Astrocyte of the spinal cord (primary cell): Measurements from ENCODE around the gene NEDD4.
"Not testable (repeated sequence)": the region's sequence is repeated elsewhere in the genome, so short reads cannot be mapped to it uniquely, and the experiment has no call there.

Experiments
- DNase-seq: peaks from one replicate; pipeline ENCODE4 v3.0.0; 2011; ENCODE audit warnings: low read depth, low spot score
- H3K4me3 ChIP-seq: 2 replicates; pipeline ENCODE4 v1.5.1; 2011; ENCODE audit warnings: low read depth, mild to moderate bottlenecking, low read length, moderate library complexity
- in situ Hi-C: cut with HindIII; loops from 2 replicates; pipeline ENCODE4 v1.10.0; 2017; ENCODE audit warnings: low sequenced_read_pairs
- TF ChIP-seq, protein P1 (sequence below): IDR thresholded peaks from 2 replicates; pipeline ENCODE4 v1.5.1; 2012; ENCODE audit warnings: low read depth, mild to moderate bottlenecking, low read length, inconsistent platforms

NEDD4 gene

DNA sequence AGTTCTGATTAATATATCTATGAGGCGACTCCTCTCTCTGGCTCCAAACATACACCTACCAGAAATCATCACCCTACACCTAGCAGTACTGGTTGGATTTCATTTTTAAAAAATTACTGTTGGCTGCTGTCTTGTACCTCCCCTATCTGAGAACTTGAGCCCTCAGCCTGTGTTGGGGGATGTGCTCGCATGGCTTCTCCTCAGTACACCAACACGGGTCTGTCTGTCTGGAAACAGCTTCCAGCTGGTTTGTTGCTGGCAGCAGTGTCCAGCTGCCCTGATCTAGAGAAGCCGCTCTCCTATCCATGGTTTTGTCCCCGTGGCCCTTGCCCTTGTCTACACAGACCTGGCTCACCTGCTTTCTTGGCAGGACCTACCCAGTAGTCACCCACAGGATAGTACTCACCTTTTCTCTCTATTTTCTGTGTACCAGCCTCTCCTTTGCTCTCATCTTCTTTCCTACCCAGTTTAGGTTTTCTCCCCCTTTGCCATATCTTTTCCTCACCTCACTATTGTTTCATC, 43.2 kb upstream of the NEDD4 start:
- in situ Hi-C loops = no loop called here
- H3K4me3 ChIP-seq = no peak overlapping the region
- TF ChIP-seq, protein P1, sequence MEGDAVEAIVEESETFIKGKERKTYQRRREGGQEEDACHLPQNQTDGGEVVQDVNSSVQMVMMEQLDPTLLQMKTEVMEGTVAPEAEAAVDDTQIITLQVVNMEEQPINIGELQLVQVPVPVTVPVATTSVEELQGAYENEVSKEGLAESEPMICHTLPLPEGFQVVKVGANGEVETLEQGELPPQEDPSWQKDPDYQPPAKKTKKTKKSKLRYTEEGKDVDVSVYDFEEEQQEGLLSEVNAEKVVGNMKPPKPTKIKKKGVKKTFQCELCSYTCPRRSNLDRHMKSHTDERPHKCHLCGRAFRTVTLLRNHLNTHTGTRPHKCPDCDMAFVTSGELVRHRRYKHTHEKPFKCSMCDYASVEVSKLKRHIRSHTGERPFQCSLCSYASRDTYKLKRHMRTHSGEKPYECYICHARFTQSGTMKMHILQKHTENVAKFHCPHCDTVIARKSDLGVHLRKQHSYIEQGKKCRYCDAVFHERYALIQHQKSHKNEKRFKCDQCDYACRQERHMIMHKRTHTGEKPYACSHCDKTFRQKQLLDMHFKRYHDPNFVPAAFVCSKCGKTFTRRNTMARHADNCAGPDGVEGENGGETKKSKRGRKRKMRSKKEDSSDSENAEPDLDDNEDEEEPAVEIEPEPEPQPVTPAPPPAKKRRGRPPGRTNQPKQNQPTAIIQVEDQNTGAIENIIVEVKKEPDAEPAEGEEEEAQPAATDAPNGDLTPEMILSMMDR = no peak
- DNase-seq = no peak

DNA sequence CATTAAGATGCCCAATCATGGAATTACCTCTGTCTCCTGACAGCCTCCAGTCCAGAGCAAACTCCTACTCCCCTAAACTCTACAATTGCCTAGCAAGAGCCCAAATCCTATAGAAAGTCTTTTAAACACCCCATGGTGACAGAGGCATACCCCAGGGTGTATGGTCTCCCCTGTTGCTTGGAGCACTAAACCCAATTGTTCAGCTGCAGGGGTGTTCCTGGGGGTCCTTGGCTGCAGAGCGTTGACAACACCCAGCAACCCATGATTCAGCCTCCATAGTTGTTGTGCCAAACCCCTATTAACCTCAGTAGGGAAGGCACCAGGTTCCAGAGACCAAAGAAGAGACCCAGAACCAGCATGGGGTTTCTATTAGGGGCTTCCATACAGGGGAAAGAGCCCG, 41.8 kb upstream of the NEDD4 start:
- H3K4me3 ChIP-seq = no peak overlapping the region
- in situ Hi-C loops = no loop called here
- no peak for DNase-seq
- TF ChIP-seq, protein P1 = no peak

DNA sequence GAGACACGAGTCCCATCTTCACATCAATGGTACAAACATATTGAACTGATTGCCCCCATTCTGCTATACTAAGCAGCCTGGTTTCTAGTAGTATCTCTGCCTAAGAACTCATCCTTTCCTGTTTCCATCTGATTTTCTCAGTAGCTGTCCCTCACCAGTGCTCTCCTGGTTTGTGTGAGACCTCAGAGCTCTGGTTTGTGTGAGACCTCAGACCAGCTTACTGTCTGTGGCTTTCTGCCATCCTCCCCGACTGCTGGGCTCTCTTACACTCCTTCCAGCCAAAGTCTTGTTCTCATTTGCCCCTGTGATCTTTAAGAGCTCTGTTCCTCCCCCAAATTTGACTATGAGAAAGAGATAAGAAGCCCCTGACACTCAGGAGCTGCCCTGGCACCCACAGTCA, 41.1 kb upstream of the NEDD4 start:
- no peak overlapping the region for H3K4me3 ChIP-seq
- DNase-seq = no peak
- TF ChIP-seq, protein P1 = no peak
- in situ Hi-C loops = no loop called here

DNA sequence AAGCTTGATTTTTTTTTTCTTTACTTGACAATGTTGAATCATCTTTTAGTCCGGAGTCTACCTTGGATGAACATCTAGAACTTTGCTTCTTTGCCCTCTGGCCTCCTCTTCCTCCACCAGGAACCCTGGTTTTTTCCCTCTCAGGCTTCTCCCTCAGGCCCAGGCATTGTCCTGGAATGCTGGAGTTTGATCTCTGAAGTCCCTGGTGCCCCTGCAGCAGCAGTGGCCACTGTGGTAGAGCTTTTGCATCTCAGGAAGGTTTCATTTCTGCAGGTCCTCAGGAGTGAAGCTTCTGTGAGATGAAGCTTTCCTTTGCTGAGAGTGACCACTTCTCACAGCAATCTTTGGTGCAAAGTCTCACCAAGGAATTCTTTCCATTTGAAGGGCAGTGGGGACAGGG, 39.0 kb upstream of the NEDD4 start:
- no peak for DNase-seq
- TF ChIP-seq, protein P1 = no peak
- in situ Hi-C loops = no loop called here

DNA sequence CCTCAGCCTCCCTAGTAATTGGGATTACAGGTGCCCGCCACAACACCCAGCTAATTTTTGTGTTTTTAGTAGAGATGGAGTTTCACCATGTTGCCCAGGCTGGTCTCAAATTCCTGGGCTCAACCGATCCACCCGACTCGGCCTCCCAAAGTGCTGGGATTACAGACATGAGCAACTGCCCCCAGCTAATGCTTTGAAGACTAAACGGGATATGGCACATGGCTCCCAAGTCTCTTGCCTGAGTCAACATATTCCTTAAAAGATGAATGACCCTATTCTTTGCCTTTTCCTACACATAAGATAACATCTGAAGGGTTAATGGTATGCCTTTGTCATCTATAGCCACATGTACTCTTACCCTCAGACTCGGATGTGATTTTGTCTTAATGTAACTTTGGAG, 38.4 kb upstream of the NEDD4 start:
- H3K4me3 ChIP-seq = no peak overlapping the region
- no peak for DNase-seq
- in situ Hi-C loops = no loop called here
- TF ChIP-seq, protein P1 = no peak

More for the DNA sequence above, 39.0 kb upstream of the NEDD4 start:
- no peak overlapping the region for H3K4me3 ChIP-seq

DNA sequence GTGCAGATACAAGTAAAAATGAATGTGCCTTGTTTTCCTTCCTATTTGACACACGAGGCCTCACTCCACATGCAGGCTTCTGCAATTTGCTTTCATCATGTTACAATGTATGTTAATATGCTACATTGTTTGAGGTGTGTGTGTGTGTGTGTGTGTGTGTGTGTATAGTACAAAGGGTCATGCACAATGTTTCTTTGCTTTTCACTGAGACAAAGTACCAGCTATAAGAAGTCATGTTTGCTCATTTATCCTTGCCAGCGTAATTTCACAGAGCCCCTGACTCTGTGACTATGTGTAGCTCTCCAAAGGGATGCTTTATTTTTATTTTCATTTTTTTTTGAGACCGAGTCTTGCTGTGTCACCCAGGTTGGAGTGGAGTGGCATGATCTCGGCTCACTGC, 38.0 kb upstream of the NEDD4 start:
- TF ChIP-seq, protein P1 = no peak
- no peak for DNase-seq
- H3K4me3 ChIP-seq = no peak overlapping the region
- in situ Hi-C loops = no loop called here

DNA sequence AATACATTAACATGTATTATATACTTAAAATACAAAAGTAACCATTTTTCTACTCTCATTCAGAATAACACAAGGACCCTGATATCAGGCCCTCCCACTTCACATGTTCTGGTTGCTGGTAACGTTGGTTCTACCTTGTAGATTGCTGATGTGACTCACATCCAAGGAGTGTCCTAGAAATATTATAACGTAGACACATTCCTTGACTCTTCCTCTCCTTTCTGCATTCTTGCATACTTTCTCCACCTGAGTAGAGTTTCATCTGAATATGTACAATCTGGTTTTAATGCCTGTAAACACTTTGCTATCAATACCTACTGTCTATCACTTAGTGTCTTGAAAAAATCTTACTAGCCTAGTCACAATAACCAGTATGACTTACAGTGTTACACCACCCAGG, 35.0 kb upstream of the NEDD4 start:
- in situ Hi-C loops = no loop called here
- no peak overlapping the region for H3K4me3 ChIP-seq
- DNase-seq = no peak
- TF ChIP-seq, protein P1 = no peak

DNA sequence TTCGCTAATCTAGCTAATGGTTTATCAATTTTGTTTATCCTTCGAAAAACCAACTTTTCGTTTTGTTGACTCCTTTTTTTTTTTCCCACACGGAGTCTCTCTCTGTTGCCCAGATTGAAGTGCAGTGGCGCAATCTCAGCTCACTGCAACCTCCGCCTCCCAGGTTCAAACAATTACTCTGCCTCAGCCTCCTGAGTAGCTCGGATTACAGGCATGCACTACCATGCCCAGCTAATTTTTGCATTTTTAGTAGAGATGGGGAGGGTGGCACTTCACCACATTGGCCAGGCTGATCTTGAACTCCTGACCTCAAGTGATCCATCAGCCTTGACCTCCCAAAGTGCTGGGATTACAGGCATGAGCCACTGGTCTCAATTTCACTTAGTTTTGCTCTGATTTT, 29.7 kb upstream of the NEDD4 start:
- in situ Hi-C loops, H3K4me3 ChIP-seq, DNase-seq: not testable (repeated sequence)
